NT2/D1 (cell line): ENCODE data around the gene MAPK11.

Source experiments
- DNase-seq: peaks from one replicate; pipeline ENCODE4 v3.0.0-alpha.2; 2011; ENCODE audit warnings: low read depth, low spot score
- H3K27me3 ChIP-seq: 2 replicates; pipeline ENCODE4 v1.6.0; 2011; ENCODE audit warnings: mild to moderate bottlenecking; ENCODE audit not compliant: insufficient read length, insufficient read depth
- H3K36me3 ChIP-seq: 2 replicates; pipeline ENCODE4 v1.6.1; 2011; ENCODE audit warnings: mild to moderate bottlenecking, low read length, mixed read lengths; ENCODE audit not compliant: insufficient read depth, insufficient read length
- H3K4me1 ChIP-seq: 2 replicates; pipeline ENCODE4 v1.5.1; 2011; ENCODE audit not compliant: insufficient read depth, insufficient read length
- H3K4me3 ChIP-seq: 2 replicates; pipeline ENCODE4 v1.5.1; 2011; ENCODE audit warnings: low read depth; ENCODE audit not compliant: insufficient read length
- H3K9ac ChIP-seq: 2 replicates; pipeline ENCODE4 v1.6.0; 2011; ENCODE audit warnings: low read depth; ENCODE audit not compliant: insufficient read length
- H3K9me3 ChIP-seq: 2 replicates; pipeline ENCODE4 v1.5.1; 2011; ENCODE audit warnings: mild to moderate bottlenecking, low read length; ENCODE audit not compliant: insufficient read depth
- SUZ12 ChIP-seq: IDR thresholded peaks from 2 replicates; pipeline ENCODE4 v1.6.1; 2011; ENCODE audit not compliant: insufficient read length, insufficient read depth; ENCODE audit errors: extremely low read depth
- YY1 ChIP-seq: IDR thresholded peaks from 2 replicates; pipeline ENCODE4 v1.6.1; 2011; ENCODE audit not compliant: insufficient read length, insufficient read depth
- ZNF274 ChIP-seq: IDR thresholded peaks from 2 replicates; pipeline ENCODE4 v1.6.1; 2011; ENCODE audit warnings: mild to moderate bottlenecking, low read depth, low read length

Gene MAPK11

GRCh38 chr22:50316114-50317065 is 46.2 kb upstream of the MAPK11 start:
- H3K4me1 ChIP-seq, result peaks cover 10% of the 10 kb centered on the region
- no peak overlapping the region for H3K4me3 ChIP-seq
- H3K9me3 ChIP-seq, result no peaks in the 10 kb centered on the region
- DNase-seq, result no peak
- TF ChIP-seq ZNF274 (no peak), SUZ12 (no peak), YY1 (no peak)
- no peak overlapping the region for H3K9ac ChIP-seq
- H3K36me3 ChIP-seq, result no peaks in the 10 kb centered on the region
- H3K27me3 ChIP-seq, result peaks cover 14% of the 10 kb centered on the region

- Histone ChIP-seq H3K4me3 (no peak overlapping the region), H3K9ac (no peak overlapping the region), H3K27me3 (peaks cover 14% of the 10 kb centered on the region), H3K36me3 (no peaks in the 10 kb centered on the region), H3K4me1 (peaks cover 15% of the 10 kb centered on the region), H3K9me3 (no peaks in the 10 kb centered on the region)
- DNase-seq, result no peak
- TF ChIP-seq SUZ12 (no peak), ZNF274 (no peak), YY1 (no peak)
Measured at GRCh38 chr22:50315289-50316113, 45.3 kb upstream of the MAPK11 start.

- no peak overlapping the region for H3K4me3 ChIP-seq
- peaks cover 17% of the 10 kb centered on the region for H3K4me1 ChIP-seq
- DNase-seq, result no peak
- H3K36me3 ChIP-seq, result no peaks in the 10 kb centered on the region
- H3K9ac ChIP-seq, result peak overlapping the region; percentile 61
- no peaks in the 10 kb centered on the region for H3K9me3 ChIP-seq
- H3K27me3 ChIP-seq, result peaks cover 14% of the 10 kb centered on the region
- TF ChIP-seq SUZ12 (no peak), YY1 (no peak), ZNF274 (no peak)
Measured at GRCh38 chr22:50314455-50315288, 44.5 kb upstream of the MAPK11 start.

- no peak for DNase-seq
- no peaks in the 10 kb centered on the region for H3K36me3 ChIP-seq
- H3K9me3 ChIP-seq, result no peaks in the 10 kb centered on the region
- no peak overlapping the region for H3K9ac ChIP-seq
- peaks cover 14% of the 10 kb centered on the region for H3K27me3 ChIP-seq
- no peak overlapping the region for H3K4me3 ChIP-seq
- peaks cover 17% of the 10 kb centered on the region for H3K4me1 ChIP-seq
- no peak for TF ChIP-seq YY1
- no peak for TF ChIP-seq ZNF274
- TF ChIP-seq SUZ12, result no peak
Measured at GRCh38 chr22:50314081-50314454, 43.9 kb upstream of the MAPK11 start.

- Histone ChIP-seq H3K9ac (no peak overlapping the region), H3K27me3 (peaks cover 14% of the 10 kb centered on the region), H3K36me3 (no peaks in the 10 kb centered on the region), H3K9me3 (no peaks in the 10 kb centered on the region), H3K4me3 (no peak overlapping the region), H3K4me1 (peaks cover 19% of the 10 kb centered on the region)
- no peak for DNase-seq
- TF ChIP-seq SUZ12 (no peak), YY1 (no peak), ZNF274 (no peak)
Measured at GRCh38 chr22:50313600-50313999, 43.4 kb upstream of the MAPK11 start.

- H3K36me3 ChIP-seq, result no peaks in the 10 kb centered on the region
- H3K9ac ChIP-seq, result no peak overlapping the region
- peaks cover 25% of the 10 kb centered on the region for H3K4me1 ChIP-seq
- H3K27me3 ChIP-seq, result peaks cover 14% of the 10 kb centered on the region
- H3K9me3 ChIP-seq, result no peaks in the 10 kb centered on the region
- H3K4me3 ChIP-seq, result no peak overlapping the region
- no peak for TF ChIP-seq ZNF274
- no peak for TF ChIP-seq SUZ12
- TF ChIP-seq YY1, result no peak
- no peak for DNase-seq
Measured at GRCh38 chr22:50313021-50313420, 42.8 kb upstream of the MAPK11 start.
